KBM-7 (cell line): ENCODE measurements around the gene PDE6D.
"Not testable (repeated sequence)": the region's sequence is repeated elsewhere in the genome, so short reads cannot be mapped to it uniquely, and the experiment has no call there.

Experiments used
- DNase-seq: peaks from one replicate; pipeline ENCODE4 v3.0.0-alpha.2; 2015
- in situ Hi-C: fragments of 300-500 bp; cut with MboI; formaldehyde crosslinking; loops from 2 replicates; pipeline ENCODE4 v1.14.3; 2020; ENCODE audit warnings: low sequenced_read_pairs, low pct_unique_long_range_greater_than_20kb, mixed read lengths

Gene PDE6D

DNA sequence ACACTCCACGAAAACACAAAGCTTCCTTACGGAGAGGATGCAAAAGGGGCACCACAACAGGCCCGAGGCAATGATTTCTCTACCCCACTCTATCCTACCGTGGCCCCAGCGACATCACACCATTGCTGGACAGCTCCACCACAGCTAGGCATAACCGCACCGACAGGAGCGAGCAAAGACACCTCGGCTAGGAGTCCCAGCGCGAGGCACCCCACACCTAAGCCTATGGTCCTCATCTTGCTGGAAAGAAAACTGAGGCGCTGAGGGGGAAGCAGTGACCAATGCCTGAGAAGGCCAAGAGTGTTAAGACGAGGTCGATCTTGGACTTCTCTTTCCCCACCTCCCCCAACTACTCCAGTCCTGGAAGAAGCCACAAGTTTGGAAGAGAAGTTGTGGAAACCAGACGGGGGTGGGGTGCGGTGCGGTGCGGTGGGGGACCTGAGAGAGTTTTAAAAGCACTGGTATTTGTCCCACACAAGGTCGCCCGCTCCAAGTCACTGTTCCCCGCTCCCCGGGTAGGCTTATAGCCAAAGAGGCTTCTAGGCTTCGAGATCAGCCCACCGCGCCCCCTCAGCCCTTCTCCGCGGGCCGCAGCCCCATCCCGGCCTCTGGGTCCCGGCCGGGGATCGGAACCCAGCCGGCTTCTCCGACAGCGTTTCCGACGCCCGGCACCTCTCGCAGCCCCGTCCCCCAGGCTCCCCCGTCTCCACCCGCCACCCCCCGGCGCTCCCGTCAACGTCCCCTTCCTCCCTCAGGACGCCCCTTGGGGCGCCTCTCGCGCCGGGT lies 766 bp downstream of the PDE6D start:
- peak; percentile 42 for DNase-seq
- in situ Hi-C loops = no loop called here

DNA sequence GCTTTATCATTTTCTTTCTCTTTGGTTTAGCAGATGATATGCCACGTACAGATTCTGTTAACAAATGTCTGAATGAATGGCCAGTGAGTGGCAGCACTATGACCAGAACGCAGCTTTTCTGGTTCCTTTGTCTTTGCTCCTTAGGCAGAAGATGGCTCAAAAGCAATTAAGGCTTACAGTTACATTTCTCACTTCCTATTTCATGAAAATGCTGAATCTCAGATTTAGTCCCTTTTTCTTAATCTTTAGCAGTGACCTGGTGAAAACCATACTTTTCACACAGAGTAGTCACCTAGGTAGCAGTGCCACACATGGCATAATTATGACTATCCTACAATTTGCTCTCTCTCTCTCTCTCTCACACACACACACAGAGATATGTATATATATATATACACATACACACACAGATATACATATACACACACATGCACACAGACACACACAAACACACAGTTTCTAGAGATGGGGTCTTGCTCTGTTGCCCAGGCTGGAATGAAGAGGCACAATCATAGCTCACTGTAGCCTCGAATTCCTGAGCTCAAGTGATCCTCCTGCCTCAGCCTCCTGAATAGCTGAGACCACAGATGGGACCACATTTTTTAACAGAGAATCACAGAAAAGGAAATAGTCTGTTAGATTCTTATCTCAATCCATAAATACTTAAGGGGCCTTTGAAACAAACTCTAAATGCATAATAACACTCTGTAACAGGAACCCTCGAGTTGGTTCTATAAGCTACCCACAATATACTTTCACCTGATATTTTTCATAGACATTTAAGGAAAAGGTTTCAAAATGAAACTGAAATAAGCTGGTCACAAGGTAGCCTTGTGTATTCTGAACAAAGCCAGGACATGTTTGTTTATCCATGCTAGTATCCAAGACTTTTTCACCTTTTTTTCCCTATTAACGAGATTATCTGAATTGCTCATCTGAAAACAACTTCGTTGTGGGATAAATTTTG lies 11.6 kb downstream of the PDE6D start:
- DNase-seq = no peak
- in situ Hi-C loops = no loop called here

DNA sequence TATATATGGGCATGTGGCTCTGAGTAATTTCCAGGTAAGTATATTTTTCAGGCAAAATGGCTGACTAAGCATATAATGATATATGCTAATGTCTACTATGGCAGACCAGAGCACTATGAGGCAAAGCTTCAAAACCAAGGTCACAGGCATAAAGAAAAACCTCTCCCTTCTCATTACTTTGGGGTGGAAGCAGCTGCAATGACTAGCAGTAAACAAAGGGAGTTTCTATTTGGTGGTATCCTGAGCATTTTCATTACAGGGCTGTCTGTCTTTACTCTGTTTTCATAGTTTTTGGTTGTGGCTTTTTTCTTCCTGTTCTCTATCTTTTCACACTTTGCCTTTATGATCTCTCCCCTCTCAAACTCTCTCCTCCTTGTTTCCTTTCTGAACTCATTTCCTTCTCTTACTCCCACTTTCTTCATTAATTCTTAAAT lies 15.6 kb downstream of the PDE6D start:
- in situ Hi-C loops = no loop called here
- peak; percentile 56 for DNase-seq

DNA sequence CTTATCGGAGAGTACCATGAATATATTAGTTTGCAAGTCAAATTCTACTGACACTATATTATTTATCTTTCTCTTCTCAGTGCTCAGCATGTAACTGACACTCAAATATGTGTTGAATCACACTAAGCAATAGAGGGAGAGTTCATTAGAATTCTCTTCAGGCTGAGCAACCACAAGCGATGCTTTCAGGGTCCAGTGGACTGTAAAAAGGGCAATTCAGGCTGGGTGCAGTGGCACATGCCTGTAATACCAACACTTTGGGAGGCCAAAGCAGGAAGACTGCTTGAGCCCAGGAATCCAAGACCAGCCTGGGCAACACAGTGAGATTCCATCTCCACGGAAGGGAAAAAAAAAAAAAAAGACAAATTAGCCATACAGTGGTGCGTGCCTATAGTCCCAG lies 16.3 kb downstream of the PDE6D start:
- DNase-seq = no peak
- in situ Hi-C loops = no loop called here

DNA sequence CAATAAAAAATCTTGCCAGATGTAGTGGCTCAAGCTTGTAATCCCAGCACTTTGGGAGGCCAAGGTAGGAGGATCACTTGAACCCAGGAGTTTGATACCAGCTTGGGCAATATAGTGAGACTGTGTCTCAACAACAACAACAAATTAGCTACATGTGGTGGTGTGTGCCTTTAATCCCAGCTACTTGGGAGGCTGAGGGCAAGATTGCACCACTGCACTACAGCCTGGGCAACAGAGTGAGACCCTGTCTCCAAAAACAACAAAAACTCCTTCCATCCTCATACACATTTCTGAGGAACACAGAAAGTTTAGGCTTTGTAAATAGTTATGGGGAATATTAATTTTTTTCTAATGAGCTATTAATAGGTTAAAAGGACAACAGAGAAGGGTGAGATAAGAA lies 17.0 kb downstream of the PDE6D start:
- in situ Hi-C loops = no loop called here
- no peak for DNase-seq

DNA sequence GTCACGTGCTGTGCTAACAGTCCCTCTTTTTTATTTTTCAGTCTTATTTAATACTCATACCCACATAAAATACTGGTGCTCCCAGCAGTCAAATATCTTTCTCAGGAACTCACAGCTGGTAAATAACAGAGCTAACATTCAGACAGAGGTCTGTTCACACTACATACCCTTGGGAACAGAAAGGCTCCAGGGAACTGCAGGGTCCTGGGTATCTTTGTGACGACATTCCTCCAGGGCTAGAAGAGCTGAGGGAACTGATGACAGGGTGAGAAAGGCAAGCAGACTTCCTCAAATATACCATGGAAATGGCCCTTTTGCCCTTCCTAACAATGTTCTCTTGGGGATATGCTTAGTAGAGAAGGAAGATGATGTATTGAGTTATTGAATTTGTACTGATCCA lies 19.3 kb downstream of the PDE6D start:
- in situ Hi-C loops = no loop called here
- DNase-seq = no peak

DNA sequence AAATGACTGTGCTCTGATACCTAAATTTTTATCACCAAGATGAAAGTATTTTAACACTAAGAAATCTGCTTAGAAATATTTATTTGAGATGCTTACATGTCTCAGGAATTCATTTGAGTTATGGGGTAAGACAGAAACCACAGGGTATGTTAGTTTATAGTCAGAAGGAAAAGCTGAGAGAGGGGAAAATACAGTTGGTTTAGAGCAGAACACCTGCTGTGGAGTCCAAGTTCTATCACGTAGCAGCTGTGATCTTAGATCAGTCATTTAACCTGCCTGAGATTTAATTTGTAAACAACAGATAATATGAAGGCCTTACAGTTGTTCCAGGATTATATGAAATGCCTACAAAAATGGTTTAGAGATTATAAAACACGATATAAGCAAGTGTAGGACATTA lies 29.0 kb downstream of the PDE6D start:
- no peak for DNase-seq
- in situ Hi-C loops = no loop called here

DNA sequence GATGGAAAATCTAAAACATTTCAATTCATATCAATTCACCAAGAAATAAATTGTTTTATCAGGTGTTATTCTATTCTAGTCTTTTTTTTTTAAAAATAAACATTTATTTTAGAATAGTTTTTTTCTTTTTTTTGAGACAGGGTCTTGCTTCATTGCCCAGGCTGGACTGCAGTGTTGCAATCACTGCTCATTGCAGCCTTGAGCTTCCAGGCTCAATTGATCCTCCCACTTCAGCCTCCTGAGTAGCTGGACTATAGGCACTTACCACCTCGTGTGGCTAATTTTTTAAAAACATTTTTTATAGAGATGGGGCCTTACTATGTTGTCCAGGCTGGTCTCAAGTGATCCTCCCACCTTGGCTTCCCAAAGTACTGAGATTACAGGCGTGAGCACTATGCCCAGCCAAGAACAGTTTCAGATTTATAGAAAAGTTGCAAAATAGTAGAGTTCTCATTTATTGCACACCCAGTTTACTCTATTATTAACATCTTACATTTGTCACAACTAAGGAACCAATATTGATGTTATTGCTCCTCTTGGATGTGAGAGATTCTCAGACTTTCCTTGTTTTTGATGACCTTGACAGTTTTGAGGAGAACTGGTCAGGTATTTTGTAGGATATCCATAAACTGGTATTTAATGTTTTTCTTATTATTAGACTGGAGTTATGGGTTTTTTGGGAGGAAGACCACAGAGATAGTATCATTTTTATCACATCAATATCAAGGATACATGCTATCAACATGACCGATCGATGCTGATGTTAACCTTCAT lies 29.9 kb downstream of the PDE6D start:
- in situ Hi-C loops = no loop called here
- DNase-seq = no peak

DNA sequence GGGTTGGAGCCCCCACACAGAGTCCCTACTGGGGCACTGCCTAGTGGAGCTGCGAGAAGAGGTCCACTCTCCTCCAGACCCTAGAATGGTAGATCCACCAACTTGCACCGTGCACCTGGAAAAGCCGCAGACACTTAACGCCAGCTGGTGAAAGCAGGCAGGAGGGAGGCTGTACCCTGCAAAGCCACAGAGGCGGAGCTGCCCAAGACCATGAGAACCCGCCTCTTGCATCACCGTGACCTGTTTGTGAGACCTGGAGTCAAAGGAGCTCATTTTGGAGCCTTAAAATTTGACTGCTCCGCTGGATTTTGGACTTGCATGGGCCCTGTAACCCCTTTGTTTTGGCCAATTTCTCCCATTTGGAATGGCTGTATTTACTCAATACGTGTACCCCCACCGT lies 32.1 kb downstream of the PDE6D start:
- DNase-seq, in situ Hi-C loops: not testable (repeated sequence)

DNA sequence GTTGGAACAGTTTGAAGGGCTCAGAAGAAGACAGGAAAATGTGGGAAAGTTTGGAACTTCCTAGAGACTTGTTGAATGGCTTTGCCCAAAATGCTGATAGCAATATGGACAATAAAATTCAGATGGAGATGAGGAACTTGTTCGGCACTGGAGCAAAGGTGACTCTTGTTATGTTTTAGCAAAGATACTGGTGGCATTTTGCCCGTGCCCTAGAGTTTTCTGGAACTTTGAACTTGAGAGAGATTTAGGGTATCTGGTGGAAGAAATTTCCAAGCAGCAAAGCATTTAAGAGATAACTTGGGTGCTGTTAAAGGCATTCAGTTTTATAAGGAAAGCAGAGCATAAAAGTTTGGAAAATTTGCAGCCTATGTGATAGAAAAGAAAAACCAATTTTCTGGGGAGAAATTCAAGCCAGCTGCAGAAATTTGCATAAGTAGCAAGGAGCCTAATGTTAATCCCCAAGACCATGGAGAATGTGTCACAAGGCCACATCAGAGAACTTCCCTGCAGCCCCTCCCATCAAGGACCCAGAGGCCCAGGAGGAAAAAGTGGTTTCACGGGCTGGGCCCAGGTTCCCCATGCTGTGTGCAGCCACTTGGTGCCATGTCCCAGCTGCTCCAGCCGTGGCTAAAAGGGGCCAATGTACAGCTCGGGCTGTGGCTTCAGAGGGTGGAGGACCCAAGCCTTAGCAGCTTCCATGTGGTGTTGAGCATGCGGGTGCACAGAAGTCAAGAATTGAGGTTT lies 32.8 kb downstream of the PDE6D start:
- in situ Hi-C loops, DNase-seq: not testable (repeated sequence)

DNA sequence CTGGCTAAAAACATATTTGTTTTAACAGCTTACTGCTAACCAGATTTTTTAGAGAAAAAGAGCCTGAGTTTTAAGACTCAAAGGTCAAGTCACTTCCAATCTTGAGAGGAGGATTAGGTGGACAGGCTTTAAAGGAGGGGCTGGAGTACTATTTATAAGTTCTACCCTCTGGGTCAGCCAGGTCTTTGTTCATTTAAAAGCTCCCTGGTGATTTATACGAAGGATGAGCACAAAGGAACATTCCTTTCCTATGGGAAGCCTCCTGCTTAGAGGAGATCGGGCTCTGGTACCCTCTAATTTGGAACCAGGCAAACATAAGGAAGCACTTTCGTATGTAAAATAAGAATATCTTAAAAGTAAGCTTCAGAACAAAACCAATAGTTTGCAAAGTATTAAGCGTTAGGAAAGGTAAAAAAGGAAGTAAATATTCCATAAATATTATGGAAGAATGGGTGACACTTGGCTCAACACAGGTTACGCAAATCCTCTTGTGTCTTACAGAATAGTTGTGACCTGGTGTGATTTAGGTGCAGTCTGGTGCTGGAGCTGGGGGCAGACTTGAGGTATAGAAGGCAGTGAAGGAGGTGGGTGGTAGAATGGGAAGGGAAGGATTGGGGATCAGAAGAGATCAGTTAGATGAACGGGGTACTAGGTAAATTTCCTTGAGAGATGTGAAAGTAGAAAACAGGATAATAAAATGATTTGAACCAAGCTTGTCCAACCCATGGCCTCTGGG lies 35.6 kb downstream of the PDE6D start:
- DNase-seq = no peak
- in situ Hi-C loops = no loop called here

DNA sequence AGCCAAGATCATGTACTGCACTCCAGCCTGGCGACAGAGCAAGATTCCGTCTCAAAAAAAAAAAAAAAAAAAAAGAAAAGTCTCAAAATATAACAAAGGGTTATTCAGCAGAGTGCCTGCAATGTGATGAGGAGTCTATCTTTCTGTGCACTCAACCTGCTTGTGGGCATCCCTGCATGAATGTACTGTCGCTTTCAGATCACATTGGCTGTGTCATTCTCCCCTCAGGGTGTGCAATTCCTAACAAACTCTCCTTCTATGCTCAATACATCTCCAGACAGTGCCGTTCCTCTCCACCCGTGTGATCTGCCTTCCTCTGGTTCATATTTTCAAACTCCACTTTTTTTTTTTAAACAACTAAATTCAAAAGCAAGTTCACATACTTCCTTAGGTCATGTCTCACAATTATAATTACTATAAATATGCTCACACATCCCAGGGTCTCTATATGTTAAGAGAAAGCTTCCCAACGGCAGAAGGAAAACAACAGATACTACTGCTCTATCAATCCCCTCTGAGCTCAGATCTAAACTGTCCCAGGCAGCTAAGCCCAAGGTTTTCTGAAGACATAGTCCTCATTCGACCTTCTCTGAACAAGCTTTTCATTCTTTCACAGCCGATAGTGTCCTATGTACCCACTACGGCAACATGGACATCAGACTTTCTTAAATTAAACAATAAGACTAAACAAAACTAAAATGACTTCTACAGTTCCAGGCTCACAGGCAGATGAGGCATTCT lies 37.5 kb downstream of the PDE6D start:
- in situ Hi-C loops = no loop called here
- DNase-seq = no peak

DNA sequence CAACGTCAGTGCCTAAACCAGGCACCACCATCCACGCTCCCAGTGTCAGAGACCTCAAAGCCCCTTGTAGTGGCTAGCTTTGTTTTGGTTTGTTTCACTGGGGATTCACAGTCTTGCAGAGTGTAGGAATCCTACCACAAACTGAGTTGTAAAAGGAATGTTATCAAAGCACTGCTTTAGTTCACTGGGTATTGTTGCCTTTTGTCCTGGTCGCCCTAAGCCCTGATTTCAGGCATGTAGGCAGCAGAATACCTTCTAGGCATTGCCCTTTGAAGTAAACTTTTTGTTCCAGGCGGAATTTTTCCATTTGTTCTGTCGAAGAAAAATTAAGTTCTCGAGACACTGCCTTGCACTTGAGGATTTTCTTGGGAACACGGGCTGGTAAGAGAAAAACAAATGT lies 43.3 kb downstream of the PDE6D start:
- no peak for DNase-seq
- in situ Hi-C loops = no loop called here

DNA sequence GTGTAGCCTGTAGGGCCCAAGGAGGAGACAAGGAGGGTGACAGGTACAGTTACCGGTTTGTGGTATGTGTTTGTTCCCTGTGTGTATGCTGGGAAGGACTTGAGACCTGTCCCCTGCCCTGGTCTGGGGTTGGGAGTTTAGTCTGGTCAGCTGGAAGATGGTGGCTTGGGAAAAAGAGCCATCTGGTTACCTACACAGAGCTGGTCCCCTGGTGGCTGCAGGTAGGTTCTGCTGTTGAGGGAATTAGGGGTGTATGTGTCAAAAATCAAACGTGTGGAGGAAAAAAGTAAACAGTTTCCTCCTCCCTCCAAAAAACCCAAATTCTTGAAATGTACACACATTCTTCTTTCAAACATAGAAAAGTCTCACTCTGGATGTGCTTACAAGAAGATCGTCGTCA lies 48.5 kb downstream of the PDE6D start:
- in situ Hi-C loops = no loop called here
- DNase-seq = no peak

DNA sequence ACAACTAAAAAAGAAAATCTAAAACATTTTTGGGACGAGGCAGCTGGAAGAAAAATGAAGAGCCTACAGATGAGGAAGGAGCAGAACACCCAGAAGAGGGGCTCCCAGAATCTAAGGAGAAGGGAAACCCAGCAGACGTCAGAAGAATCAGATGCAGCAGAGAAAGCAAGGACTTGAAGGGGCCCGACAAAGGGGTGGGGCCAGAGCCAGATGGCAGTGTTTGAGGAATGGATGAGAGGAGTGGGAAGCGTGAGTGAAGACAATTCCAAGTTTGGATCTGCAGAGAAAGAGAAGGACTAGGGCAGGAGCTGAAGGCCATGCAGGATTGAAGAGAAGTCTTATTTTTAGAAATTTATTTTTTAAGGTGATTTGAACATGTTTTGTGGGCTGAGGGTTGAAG lies 53.5 kb downstream of the PDE6D start:
- DNase-seq = no peak
- in situ Hi-C loops = no loop called here

DNA sequence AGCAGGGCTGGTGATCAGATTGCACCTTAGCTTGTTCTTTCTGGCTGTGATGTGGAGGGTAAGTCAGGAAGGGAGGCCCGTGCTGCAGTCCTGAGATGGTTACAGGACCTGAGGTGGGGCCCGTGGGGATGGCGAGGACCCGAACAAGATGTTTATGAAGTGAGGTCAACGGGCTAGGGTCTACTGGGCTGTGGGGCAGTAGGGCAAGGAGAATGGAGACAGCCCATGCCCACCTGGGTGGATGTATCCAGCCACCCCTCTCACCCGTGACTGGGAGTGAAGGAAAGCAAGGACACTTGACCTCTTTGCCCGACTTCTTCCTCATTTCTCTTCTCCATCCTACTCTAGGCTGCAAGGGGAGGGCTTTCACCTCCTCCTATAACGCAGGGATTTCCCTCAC lies 54.8 kb downstream of the PDE6D start:
- no peak for DNase-seq
- in situ Hi-C loops = no loop called here

DNA sequence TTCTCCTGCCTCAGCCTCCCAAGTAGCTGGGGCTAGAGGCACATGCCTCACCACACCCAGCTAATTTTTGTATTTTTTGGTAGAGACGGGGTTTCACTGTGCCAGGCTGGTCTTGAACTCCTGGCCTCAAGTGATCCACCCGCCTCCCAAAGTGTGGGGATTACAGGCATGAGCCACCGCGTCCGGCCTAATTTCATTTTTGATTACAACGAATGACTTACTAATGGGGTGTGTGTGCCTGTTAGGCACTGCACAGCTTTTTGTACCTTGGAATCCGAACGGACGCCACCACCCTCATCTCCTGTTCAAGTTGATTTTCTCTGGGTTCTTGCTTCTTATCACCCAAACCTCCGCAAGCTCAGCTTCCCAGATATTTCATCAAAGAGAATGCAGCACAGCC lies 55.6 kb downstream of the PDE6D start:
- DNase-seq = no peak
- in situ Hi-C loops = no loop called here
